Glomerular visceral epithelial cell (primary cell): ENCODE data around the gene GFOD1.

ENCODE experiments used
- DNase-seq: peaks from one replicate; pipeline ENCODE4 v3.0.0-alpha.2; 2016; ENCODE audit errors: extremely low spot score

Gene GFOD1

GRCh38 chr6:13319891-13320564 lies 167.4 kb downstream of the GFOD1 start:
- no peak for DNase-seq

GRCh38 chr6:13318821-13319220 lies 168.6 kb downstream of the GFOD1 start:
- DNase-seq, result no peak

GRCh38 chr6:13315896-13316295 lies 171.5 kb downstream of the GFOD1 start:
- no peak for DNase-seq

GRCh38 chr6:13314806-13315205 lies 172.6 kb downstream of the GFOD1 start:
- DNase-seq, result no peak

GRCh38 chr6:13311155-13311554 lies 176.2 kb downstream of the GFOD1 start:
- no peak for DNase-seq

- DNase-seq, result no peak
Measured at GRCh38 chr6:13308332-13308731, 179.1 kb downstream of the GFOD1 start.
